ENCODE data around the gene CPVL.

CPVL gene

DNA sequence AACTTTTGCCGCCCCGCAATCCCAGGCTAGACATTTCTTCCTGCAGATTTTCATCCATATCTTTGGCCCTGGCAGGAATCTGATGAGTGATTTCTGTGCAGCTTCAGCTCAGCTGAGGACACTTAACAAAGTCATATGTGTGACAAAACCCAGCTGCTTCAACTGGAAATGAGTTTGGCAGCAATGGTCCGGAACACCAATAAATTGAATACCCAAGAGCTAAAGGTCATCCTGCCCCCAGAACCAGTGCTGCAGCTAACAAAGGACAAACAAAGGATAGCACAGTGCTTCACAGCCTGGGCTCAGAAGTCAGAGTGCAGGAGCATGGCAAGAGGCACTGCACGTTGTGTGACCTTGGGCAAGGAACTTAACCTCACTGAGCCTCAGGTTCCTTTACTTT is 148.2 kb downstream of the CPVL start:
- no peak for DNase-seq

GRCh38 chr7:28996836-28997235 is 149.5 kb downstream of the CPVL start:
- no peak for DNase-seq

- DNase-seq, result no peak
Measured at GRCh38 chr7:28993371-28993770, 153.0 kb downstream of the CPVL start.

DNA sequence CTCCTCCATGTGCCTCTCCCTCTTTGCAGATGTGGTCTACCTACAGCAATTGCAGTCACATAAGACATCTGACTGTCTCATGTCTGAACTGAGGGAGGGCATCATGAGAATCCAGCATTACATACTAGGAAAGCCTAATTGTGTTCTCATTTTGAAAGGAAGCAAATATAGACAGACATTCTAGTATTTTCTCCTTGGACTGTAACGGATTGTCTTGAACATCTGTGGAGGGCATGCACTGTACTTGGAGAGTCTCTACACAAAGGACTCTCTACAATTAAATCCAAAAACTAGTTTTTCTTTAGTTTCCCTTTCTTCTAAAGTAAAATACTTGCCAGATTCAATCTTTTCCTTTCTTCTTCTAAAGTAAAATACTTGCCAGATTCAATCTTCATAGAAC is 153.5 kb downstream of the CPVL start:
- no peak for DNase-seq

DNA sequence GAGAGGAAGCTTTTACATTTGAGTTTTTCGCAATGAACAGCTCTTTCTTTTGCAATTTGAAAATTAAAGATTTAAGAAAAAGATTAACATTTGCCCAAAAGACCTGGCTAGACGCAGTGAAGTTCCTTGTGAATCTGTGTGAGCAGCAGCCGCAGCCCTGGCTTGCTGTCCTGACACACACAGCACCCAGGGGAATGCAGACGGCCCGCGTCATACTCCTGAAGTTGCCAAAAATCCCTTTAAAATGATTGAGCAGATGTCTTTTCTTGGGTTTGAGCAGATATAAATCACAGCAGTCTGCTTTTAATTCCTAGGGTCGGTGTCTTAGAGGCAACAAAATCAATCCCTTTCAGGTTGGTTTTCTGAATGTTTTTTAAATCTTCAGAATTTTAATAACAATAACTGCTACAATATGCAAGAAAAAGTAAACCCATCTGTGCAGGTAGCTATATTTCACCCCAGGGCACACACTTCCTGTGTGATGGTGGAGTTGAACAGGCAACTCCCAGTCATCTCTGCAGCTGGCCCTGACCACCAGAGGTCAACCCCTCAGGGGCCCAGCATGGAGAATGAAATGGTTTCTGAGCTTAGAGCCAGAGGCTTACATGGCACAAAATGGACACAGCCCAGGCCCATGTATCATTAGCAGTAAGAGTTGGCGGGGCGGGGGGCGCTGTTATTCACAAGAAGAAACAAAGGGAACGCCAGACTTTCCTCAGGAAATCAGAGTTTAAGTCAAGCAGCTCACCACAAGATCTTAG is 156.0 kb downstream of the CPVL start:
- no peak for DNase-seq

- no peak for DNase-seq
Measured at GRCh38 chr7:28989211-28989980, 156.9 kb downstream of the CPVL start.

DNA sequence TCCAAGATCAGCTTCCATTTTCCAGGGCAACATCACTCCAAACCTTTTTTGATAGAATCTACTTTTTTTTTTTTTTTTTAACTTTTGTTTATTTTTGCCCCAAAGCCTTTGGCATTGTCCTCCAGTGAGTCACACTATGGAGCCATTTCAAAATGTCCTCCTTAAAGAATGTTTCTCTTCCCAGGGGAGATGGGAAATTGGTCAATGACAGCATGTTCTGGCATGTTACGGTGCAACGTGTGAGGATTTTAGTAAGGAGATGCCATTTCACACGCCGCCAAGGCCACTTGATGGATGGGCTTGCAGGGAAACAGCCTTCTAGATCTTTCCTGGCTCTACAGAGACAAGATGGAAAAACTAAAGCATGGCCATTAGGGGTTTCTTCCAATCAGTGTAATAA is 157.5 kb downstream of the CPVL start:
- no peak for DNase-seq

DNA sequence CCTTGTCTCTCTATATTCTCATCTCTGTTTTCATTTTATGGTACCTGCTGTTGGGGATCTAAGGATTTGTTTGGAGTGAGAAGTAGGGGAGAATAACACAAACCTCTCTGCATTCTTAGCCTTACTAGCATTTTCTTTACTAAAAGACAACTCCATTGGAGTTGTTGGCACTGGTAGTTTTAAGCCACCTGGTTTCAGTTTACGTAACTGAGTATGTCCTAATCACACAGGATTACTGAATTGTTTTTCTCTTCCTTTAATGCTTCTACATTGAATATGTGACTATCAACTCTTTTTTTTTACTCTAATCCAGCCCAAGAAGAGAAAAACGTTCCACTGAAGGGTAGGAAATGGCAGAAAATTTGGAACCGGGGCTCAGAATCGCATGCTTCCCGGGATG is 158.2 kb downstream of the CPVL start:
- no peak for DNase-seq

DNA sequence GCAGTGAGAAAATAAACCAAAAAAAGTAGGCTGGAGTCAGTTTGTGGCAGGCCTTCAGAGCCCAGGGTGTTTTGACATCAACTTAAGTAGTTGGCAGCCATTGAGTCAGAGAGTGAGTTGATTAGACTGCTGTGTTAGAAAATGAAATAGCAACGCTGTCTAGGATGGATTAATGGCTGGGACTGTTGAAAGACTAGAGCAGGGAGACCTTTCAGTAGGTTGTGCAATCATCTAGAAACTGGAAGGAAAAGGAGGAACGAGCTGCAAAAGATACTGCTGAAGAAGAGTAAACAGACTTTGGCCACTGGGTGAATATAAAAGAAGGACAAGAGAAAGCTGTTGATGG is 159.6 kb downstream of the CPVL start:
- no peak for DNase-seq

DNA sequence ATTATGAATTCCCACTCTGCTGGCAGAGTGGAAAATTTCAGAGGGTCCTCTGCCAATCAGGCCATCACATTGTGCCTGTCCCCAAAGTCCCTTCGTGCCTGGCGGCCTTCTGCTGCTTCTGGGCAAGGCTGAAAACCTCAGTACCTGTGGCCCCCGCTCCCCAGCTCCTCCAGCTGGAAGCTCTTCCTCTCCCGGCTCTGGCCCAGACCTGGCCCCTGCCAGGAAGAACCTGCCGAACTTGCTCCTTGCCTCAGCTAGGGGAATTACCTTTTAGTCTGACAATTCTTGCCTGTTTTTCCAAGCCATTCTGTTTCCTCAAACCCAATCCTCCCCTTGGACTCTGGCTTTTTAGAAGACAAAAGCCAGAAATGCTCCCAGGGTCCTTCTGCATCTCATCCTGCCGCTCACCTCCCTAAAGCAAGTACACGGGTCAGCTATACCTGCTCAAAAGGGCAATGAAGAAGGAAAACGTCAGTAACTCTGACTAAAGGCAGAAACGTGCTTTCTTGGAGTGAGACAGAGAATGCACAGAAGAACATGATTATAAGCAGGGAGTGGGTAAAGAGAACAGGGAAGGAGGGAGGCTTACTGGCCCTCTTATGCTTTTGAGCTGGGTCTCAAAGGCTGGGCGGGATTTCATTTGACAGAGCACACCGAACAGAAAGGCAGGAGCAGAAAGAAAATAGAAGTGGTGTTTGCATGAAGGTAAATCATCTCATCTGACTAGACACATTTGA is 160.1 kb downstream of the CPVL start:
- no peak for DNase-seq

GRCh38 chr7:28984631-28985030 is 161.7 kb downstream of the CPVL start:
- no peak for DNase-seq

DNA sequence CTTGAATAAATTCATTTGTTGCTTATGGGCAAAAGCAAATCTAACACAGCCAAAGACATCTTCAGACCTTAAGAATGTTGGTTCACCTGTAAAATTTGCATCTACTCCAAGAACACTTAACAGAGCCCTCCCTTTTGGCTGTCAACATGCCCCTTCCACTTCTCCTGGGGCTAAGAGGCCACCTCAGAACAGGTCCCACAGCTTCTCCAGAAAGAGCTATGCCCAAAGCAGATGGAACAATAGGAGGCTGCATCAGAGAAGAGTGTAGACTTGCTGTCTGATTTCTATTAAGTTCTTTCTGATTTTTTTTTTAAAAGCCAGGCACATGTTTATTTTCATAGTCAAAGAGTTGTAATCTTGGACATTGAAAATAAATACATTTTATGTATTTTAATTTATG is 162.1 kb downstream of the CPVL start:
- DNase-seq, result no peak

- no peak for DNase-seq
Measured at GRCh38 chr7:28983396-28984190, 162.7 kb downstream of the CPVL start.

GRCh38 chr7:28981161-28981465 is 165.2 kb downstream of the CPVL start:
- DNase-seq, result no peak

DNA sequence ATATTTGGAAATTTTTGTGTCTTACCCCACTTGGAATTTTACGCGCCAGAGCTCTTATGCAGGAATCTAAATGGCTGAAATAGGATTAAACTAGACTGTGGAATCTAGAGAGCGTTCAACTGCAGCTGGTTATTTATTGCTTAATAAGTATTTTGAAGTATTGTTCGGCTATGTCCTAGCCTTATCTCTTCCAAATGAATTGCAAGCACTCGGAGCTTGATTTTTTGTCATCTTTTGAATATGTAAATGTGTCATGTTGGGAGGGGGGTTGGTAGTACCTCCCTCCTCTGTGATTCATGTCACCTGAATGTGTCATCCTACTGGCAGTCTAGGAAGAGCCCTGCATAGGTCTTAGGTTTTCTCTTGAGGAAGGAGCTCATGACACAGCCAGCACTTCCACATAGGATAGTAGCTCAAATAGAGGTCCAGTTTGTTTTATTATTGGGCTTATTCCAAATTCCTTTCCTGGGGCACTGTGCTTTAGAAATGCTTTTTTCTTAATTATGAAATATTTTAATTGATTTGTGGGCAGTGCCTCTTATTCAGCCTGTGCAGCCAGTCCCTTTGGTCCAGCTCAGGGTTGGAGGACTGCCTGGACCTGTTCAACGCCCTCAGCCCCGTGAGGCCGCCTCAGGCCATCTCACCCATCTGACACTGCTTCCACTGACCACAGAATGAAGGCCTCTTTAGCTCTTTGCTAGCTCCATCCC is 165.7 kb downstream of the CPVL start:
- DNase-seq, result no peak

GRCh38 chr7:28979776-28980175 is 166.6 kb downstream of the CPVL start:
- DNase-seq, result no peak

- no peak for DNase-seq
Measured at GRCh38 chr7:28977881-28978280, 168.5 kb downstream of the CPVL start.

- no peak for DNase-seq
Measured at GRCh38 chr7:28976022-28976421, 170.3 kb downstream of the CPVL start.

GRCh38 chr7:28973591-28973990 is 172.7 kb downstream of the CPVL start:
- no peak for DNase-seq

GRCh38 chr7:28964056-28964455 is 182.3 kb downstream of the CPVL start:
- DNase-seq, result no peak

- DNase-seq, result no peak
Measured at GRCh38 chr7:28961972-28962371, 184.4 kb downstream of the CPVL start.

- no peak for DNase-seq
Measured at GRCh38 chr7:28960071-28960840, 186.1 kb downstream of the CPVL start.
